GM12878 (cell line): ENCODE results near the gene NDUFS4. TPM values are rescaled to one million over a fixed set of nuclear protein-coding genes. Genes with fewer than 3 reads are reported as not detected.

Source experiments
- ATAC-seq: fragments of 200-7000 bp; cut with Tn5 transposase; 3 replicates; pipeline ENCODE4 v1.9.1; 2020; ENCODE audit warnings: mild to moderate bottlenecking, moderate library complexity
- BruUV-seq: library from RNA; stranded (reverse); fragments of 400-500 nt; replicated peaks from 2 replicates; lab custom pipeline; 2021; lab: Mats Ljungman, UMichigan
- CTCF ChIA-PET: fragments of 300-600 bp; sonication (Branson Sonifier 250); formaldehyde crosslinking; extraction: SDS; loops from one replicate; lab custom pipeline; 2021; ENCODE audit warnings: inconsistent platforms; lab: Yijun Ruan, JAX
- POLR2A ChIA-PET: fragments of 350-600 bp; formaldehyde crosslinking; extraction: SDS; loops from one replicate; lab custom pipeline; 2021; ENCODE audit warnings: inconsistent platforms; lab: Charles Lee
- RAD21 ChIA-PET: fragments of 300-600 bp; sonication (Branson Sonifier 250); formaldehyde crosslinking; loops from one replicate; lab custom pipeline; 2023; ENCODE audit warnings: antibody characterized with exemption; ENCODE audit not compliant: unreplicated experiment; lab: Charles Lee
- SMC1A ChIA-PET: fragments of 300-600 bp; sonication (Branson Sonifier 250); formaldehyde crosslinking; loops from one replicate; lab custom pipeline; 2023; ENCODE audit not compliant: unreplicated experiment, uncharacterized antibody; lab: Charles Lee
- DNase-seq: peaks from one replicate; pipeline ENCODE4 v3.0.0-alpha.2; 2011; ENCODE audit warnings: low read depth, low spot score
- FAIRE-seq: peaks from 3 replicates; lab custom pipeline; 2011; peaks lifted over from hg19 to GRCh38; lab: Jason Lieb, UNC
- H2AFZ ChIP-seq: 2 replicates; pipeline ENCODE4 v1.6.0; 2011; ENCODE audit warnings: low read depth, low read length, control low read depth; ENCODE audit not compliant: control insufficient read depth
- H3K27ac ChIP-seq: 2 replicates; pipeline ENCODE4 v1.5.1; 2011; ENCODE audit warnings: control low read depth; ENCODE audit not compliant: control insufficient read depth, insufficient read depth
- H3K27me3 ChIP-seq, 2 experiments: replicated peaks in 1 of 2; 2 replicates each; pipeline versions ENCODE4 v1.6.0 to v1.6.1; 2011; ENCODE audit warnings: low read length in 1 of 2; ENCODE audit not compliant: control insufficient read depth in 2 of 2, insufficient read depth in 2 of 2
- H3K36me3 ChIP-seq, 2 experiments: 2 replicates each; pipeline ENCODE4 v1.5.1; 2011; ENCODE audit warnings: low read length in 1 of 2; ENCODE audit not compliant: control insufficient read depth in 2 of 2, insufficient read depth in 2 of 2
- H3K4me1 ChIP-seq: 2 replicates; pipeline ENCODE4 v1.6.1; 2011; ENCODE audit warnings: mild to moderate bottlenecking, low read length, moderate library complexity, mixed read lengths; ENCODE audit not compliant: control insufficient read depth, insufficient read depth
- H3K4me2 ChIP-seq: 2 replicates; pipeline ENCODE4 v1.6.0; 2011; ENCODE audit warnings: control low read depth; ENCODE audit not compliant: control insufficient read depth, insufficient read depth
- H3K4me3 ChIP-seq: fragments of 200-600 bp; sonication (generic); 2 replicates; pipeline ENCODE4 v1.5.1; 2016
- H3K79me2 ChIP-seq: 2 replicates; pipeline ENCODE4 v1.6.0; 2011; ENCODE audit warnings: low read length; ENCODE audit not compliant: control insufficient read depth, insufficient read depth
- H3K9ac ChIP-seq: 2 replicates; pipeline ENCODE4 v1.8.0; 2011; ENCODE audit warnings: low read length, control low read depth, mixed read lengths; ENCODE audit not compliant: control insufficient read depth, insufficient read depth
- H3K9me3 ChIP-seq: replicated peaks from 3 replicates; pipeline ENCODE4 v1.5.1; 2011; ENCODE audit warnings: mild to moderate bottlenecking, low read length; ENCODE audit not compliant: control insufficient read depth, insufficient read depth
- H4K20me1 ChIP-seq: 2 replicates; pipeline ENCODE4 v1.6.0; 2011; ENCODE audit not compliant: control insufficient read depth, insufficient read depth
- PML ChIP-seq: IDR thresholded peaks from 2 replicates; pipeline ENCODE4 v1.6.1; 2012; ENCODE audit warnings: low read length, inconsistent platforms
- SPI1 ChIP-seq: IDR thresholded peaks from 2 replicates; pipeline ENCODE4 v1.6.1; 2011; ENCODE audit warnings: low read depth, mild to moderate bottlenecking, low read length, moderate library complexity, borderline replicate concordance; ENCODE audit not compliant: insufficient read depth
- WGBS: methylation state at CpG from one replicate; pipeline ENCODE4 v1.1.6; 2016; ENCODE audit warnings: low lambda C conversion rate; ENCODE audit not compliant: insufficient replicate concordance, insufficient coverage; ENCODE audit errors: missing lambda C conversion rate; 5-methylcytosine and 5-hydroxymethylcytosine counted together
- in situ Hi-C: fragments of 300-500 bp; cut with MboI; formaldehyde crosslinking; loops from 9 replicates; pipeline ENCODE4 v1.14.3; 2018; ENCODE audit warnings: mixed read lengths
- intact Hi-C: fragments of 100-400 bp; cut with micrococcal nuclease; formaldehyde crosslinking; loops from one replicate; pipeline ENCODE4 v1.14.2; 2022; ENCODE audit not compliant: unreplicated experiment
- polyA plus RNA-seq, 11 experiments: library from polyadenylated mRNA; depleted of rRNA in 4 of 11; unstranded in 6 of 11; stranded (reverse) in 5 of 11; fragments of >200 nt; fragmentation: Nextera tagmentation in 4 of 11; fragmentation: Illumina TruSeq in 1 of 11; extraction: Ambion mirVana in 4 of 11; extraction: Trizol in 1 of 11; gene quantifications; 1 replicate in 1 of 11; 2 replicates in 10 of 11; pipeline versions ENCODE4 v1.2.1 to v1.2.3, GENCODE V29; 2011 to 2016; ENCODE audit warnings: inconsistent platforms in 2 of 11, missing spikeins in 2 of 11, low read depth in 1 of 11
- total RNA-seq, 4 experiments: library from RNA; depleted of rRNA in 3 of 4; stranded (reverse); fragments of >200 nt in 3 of 4; fragmentation: Illumina TruSeq in 1 of 4; extraction: Trizol in 1 of 4; gene quantifications; 2 replicates each; pipeline versions ENCODE4 v1.2.1 to v1.2.3, GENCODE V29; 2013 to 2021

Gene NDUFS4
- total and polyA plus RNA-seq, 10 of the 15 experiments (the other 5 are each of a cell fraction or from before 2014, with no cell fraction given) = 69.9 to 366 (median 114) TPM

DNA sequence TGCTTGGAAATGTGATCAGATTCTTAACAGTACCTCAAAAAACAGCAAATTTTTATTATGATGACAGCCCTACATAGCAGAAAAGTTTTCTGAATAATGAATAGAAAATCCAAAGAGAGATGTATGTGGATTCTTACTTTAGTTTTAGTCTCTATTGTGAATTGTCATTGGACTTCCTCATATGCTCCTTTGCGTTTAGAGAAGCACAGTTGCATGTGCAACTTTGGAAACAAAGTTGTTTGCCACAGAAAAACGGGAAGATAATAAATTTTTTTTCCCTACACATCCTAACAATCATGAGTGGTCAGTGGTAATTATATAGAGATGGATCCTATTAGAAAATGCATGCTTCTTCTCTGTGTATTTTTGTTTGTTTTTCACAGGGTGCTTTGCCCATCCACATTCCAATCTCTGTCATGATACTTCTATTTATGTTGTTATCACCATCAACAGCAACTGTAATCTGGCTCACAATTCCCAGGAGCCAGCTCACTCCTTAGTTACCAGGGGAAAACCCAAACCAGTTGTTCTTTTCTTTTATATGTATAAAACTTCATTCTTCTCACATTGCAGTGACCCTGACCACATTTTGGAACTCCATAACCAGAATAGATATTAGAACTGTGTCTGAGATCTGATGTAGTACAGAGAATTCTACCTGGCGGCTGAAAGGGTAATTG is 118.7 kb downstream of the NDUFS4 start:
- no peak overlapping the region for H3K27ac ChIP-seq
- no peak overlapping the region for H3K9ac ChIP-seq
- H3K9me3 ChIP-seq = no peaks in the 10 kb centered on the region
- no peak for TF ChIP-seq SPI1
- H2AFZ ChIP-seq = no peak overlapping the region
- no peaks in the 10 kb centered on the region for H3K79me2 ChIP-seq
- FAIRE-seq (no peak), ATAC-seq (no peak), DNase-seq (no peak)
- H4K20me1 ChIP-seq = no peaks in the 10 kb centered on the region
- SMC1A ChIA-PET = no interaction called here
- H3K4me1 ChIP-seq = no peaks in the 10 kb centered on the region
- in situ Hi-C loops (no loop called here), intact Hi-C loops (no loop called here)
- POLR2A ChIA-PET = no interaction called here
- CTCF ChIA-PET = no interaction called here
- H3K4me2 ChIP-seq = no peak overlapping the region
- RAD21 ChIA-PET = no interaction called here
- no TSS peak for BruUV-seq
- H3K27me3 ChIP-seq = no peaks in the 10 kb centered on the region
- no peak overlapping the region for H3K4me3 ChIP-seq
- WGBS = 86% methylated on average over 3 of the region's 3 CpGs
- peaks cover 0 to 2% of the 10 kb centered on the region in 2 experiments; a peak in 2 of 4 replicates for H3K36me3 ChIP-seq

GRCh38 chr5:53681079-53681478 is 120.6 kb downstream of the NDUFS4 start:
- ATAC-seq (no peak), FAIRE-seq (no peak)
- Histone ChIP-seq H2AFZ (no peak overlapping the region), H3K4me1 (no peaks in the 10 kb centered on the region), H3K79me2 (no peaks in the 10 kb centered on the region), H3K4me3 (no peak overlapping the region), H3K9ac (no peak overlapping the region), H3K27me3 (no peaks in the 10 kb centered on the region), H4K20me1 (no peaks in the 10 kb centered on the region)
- in situ Hi-C loops = no loop called here
- ChIA-PET SMC1A (no interaction called here), CTCF (no interaction called here), POLR2A (no interaction called here)
- no peak for TF ChIP-seq PML
- TF ChIP-seq, all 136 proteins: peak for 0
- RAD21 ChIA-PET = no interaction called here
- DNase-seq = no peak
- 100% methylated on average over 1 of the region's 1 CpG for WGBS
- no peak overlapping the region for H3K27ac ChIP-seq
- no peak overlapping the region for H3K4me2 ChIP-seq
- H3K36me3 ChIP-seq = peaks cover 0 to 2% of the 10 kb centered on the region in 2 experiments; a peak in 2 of 4 replicates
- BruUV-seq = no TSS peak
- intact Hi-C loops = no loop called here
- no peaks in the 10 kb centered on the region for H3K9me3 ChIP-seq
